Occipital lobe (tissue), 2 donors: Measurements from ENCODE around the gene MEGF8. TPM values are rescaled to one million over a fixed set of nuclear protein-coding genes. Genes with fewer than 3 reads are reported as not detected.

ENCODE experiments used
- DNase-seq: peaks from one replicate; lab custom pipeline; 2025; lab: John Stamatoyannopoulos, UW
- total RNA-seq: library from RNA; depleted of rRNA; stranded (reverse); fragments of >200 nt; gene quantifications from one replicate; pipeline ENCODE4 v1.2.3, GENCODE V29; 2014

MEGF8 gene
- total RNA-seq, 1 donor from 2014 or later = 43.7 TPM

DNA sequence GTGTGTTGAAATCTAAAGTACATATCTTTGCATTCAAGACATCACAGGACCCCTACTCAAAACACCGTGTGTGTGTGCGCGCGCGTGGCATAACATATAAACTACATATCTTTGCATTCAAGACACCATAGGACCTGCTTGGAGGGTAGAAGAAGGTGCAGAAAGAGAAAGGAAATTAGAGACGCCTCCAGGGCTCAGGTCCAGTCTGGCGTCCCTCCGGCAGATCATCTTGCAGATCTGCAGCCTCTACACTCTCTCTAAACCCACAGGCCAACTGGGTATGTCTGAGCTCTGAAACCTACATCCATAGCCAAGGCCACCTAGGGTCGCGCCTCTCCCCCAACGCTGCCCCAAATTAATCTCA is 22.4 kb upstream of the MEGF8 start:
- no peak for DNase-seq

DNA sequence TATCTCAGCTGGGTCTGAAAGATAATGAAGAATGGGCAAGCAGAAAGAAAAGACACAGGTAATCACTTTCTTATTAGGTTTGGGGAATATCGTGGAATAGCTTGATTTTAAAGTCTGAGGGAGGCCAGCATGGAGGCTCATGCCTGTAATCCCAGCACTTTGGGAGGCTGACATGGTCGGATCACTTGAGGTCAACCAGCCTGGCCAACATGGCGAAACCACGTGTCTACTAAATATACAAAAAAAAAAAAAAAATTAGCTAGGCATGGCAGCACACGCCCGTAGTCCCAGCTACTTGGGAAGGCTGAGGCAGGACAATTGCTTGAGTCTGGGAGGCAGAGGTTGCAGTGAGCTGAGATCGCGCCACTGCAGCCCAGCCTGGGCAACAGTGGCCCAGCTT is 21.6 kb upstream of the MEGF8 start:
- DNase-seq = no peak

DNA sequence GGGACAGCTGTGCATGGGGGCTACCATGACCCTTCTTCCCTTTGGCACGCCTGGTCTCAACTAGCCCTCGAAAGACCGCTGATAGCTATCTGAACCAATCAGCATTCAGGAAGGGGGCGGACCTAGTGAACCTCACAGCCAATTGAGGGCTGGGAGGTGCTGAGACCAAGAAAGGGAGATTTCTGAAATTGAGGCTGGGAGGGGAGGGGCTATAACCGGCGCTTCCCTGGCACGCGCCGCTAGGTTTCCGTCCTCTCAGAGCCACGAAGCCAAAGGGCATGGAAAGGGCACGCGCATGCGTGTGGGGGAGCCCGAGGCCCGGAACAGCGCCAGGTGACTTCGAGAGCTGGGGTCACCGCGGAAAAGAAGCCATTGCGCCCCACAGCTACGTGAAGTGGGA is 18.8 kb upstream of the MEGF8 start:
- no peak for DNase-seq

DNA sequence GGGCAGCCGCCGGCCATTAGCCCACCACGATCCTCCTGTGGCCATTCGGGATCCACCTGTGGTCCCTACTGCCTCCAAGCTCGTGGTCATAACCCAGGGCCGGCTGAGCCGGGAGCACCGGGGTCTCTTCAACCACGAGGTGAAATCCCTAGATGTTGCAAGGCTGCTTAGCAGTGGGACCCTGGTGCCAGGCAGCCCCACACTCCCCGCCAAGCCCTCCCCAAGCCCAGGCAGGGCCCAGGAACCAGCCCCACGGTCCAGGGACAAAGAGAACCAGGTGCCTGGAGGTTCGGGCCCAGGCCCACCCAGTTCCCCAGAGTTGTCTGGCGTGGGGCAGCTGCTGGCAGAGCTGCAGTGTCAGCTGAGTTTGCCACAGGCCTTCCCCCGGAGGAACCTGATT is 15.7 kb upstream of the MEGF8 start:
- no peak for DNase-seq

DNA sequence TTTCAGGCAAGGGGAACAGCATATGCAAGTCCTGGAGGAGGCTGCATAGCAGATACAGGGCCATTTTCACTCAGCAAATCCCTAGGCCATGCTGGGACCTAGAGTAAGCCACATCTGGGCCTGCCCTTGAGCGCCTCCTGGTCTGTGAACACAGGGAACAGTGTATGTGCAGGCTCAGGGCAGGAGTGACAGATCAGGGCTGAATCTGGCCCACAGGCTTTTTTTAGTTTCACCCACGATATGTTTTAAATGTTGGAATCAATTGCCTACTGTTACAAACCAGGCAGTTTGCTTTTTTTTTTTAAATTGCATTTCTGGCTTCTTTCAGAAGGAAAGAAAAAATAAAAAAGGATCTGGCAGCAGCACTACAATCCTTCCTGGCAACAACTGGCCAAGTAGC is 13.8 kb upstream of the MEGF8 start:
- DNase-seq = no peak

DNA sequence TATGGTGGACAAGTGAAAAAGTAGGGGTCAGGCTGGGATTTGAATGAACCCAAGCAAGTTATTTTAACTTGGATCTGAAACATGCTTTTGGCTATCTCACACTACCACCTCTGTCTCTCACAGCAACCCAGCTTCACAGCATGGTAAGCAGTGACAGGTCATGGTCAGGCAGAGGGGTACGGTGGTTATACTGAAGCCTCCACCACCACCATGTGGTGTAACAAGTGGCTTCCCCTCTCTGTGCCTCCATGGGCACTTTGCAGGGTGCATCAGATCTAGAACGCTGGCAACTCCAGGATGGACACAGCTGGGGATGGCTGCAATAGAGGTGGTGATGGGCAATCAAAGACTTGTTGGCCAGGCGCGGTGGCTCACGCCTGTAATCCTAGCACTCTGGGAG is 13.1 kb upstream of the MEGF8 start:
- no peak for DNase-seq

DNA sequence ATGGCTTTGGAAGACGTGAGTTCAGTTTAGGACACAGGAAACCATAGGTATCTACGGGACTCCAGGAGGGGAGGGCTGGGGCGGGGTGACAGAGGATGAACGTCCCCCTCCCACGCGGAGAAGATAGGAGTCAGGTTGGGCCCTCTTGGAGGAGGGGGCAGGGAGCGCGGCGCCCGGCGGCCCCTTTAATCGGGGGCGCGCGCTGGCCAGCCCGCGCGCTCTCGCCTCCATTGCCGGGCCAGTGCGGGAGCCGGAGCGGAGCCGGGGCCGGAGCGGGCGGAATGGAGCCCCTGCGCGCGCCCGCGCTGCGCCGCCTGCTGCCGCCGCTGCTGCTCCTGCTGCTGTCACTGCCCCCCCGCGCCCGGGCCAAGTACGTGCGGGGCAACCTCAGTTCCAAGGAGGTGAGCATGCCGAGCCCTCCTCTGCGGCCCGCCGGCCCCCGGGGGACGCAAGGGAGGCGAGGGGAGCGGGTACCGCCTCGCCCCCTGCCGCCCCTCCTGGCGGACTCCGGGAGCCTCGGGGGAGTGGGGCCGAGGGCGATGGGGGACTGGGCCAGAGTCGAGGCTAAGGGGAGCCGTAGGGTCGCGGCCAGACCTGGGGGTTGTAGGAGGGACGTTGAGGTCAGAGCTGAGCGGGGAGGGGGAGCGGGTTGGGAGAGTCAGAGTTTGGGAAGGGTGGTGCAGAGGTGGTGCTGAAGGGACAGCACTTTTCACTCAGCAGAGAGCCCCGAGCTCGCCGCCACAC is 12.2 kb upstream of the MEGF8 start, which contains the start of gene TMEM145:
Gene TMEM145 (plus strand): TSS at position 214 of the 744 bp plus-strand sequence. CDS start 68 bp downstream, at position 282.
- DNase-seq = peak; percentile 49

DNA sequence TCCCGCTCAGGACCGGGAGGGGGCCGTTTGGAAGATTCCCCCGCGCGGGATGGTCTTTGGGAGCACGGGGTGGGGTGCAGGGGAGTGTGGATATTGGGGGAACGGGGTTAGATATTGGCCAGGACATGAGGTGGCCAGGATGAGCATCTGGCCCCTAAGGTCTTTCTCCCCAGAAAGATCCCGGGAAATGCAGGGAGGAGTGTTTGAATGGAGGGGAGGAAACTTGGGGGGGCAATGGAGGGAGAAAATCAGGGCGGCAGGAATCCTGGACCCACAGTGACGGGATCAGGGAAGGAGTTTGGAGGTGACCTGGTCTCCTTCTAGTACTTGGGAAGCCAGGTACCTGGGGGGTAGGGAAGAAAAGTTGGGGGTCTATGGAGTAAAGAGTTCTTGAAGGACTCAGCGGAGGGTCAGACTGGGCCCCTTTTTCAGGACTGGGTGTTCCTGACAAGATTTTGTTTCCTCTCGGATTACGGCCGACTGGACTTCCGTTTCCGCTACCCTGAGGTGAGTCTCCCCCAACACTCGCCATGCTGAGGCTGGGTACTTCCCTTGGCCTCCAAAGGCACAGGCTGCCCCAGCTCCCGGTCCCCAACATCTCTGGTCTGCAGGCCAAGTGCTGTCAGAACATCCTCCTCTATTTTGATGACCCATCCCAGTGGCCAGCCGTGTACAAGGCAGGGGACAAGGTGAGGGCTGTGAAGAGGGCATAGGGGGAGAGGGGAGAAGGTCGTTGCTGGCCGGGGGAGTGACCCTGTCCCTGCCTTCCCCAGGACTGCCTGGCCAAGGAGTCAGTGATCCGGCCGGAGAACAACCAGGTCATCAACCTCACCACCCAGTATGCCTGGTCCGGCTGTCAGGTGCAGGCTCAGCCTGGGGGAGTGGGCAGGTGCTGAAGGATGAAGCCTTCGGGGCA is 11.3 kb upstream of the MEGF8 start:
- no peak for DNase-seq

DNA sequence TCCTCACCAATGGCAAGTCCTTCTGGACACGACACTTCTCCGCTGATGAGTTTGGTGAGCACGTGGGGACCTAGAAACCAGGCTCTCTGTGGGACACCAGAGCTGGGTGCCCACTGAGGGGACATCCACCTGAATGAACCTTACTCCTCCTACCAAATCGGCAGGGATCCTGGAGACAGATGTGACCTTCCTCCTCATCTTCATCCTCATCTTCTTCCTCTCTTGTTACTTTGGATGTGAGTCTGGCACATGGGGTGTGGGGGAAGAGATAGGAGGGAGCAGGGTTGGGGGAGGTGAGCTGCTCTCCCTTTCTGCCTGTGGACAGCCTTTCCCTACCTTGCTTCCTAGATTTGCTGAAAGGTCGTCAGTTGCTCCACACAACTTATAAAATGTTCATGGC is 10.4 kb upstream of the MEGF8 start:
- DNase-seq = no peak

DNA sequence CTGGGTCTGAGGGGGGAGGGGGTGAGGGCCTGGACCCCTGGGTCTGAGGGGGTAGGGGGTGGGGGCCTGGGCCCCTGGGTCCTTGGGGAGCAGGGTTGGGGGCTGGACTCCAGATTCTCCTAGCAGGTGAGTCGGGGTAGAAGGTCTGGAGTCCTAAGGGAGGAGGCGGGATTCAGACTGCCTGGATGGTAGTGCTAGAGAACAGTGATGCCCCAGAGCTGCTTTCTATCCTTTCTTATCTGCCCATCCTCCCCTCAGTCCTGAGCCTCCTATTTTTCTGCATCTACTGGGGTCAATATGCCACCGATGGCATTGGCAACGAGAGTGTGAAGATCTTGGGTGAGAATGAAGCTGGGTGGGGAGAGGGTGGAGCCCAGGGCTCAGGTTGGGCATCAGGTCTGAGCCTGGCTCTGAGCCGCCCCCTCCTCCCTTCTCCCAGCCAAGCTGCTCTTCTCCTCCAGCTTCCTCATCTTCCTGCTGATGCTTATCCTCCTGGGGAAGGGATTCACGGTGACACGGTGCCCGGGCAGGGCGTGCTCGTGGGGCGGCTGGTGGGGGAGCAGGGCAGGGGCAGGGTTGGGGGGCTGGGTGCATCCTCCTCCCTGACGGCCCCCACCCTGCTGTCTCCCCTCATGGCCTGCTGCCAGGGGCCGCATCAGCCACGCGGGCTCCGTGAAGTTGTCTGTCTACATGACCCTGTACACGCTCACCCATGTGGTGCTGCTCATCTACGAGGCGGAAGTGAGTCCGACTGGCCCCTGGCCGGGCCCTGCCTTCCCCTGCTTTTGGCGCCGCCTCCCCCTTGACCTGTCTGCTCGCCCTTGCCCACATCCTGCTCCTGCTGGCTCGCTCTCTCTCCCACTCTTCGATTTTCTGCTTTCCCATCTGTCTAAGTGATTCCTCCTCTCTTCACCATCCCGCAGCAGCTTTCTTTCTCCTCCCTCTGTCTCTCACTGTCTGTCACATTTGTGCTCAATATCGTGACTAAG is 8.9 kb upstream of the MEGF8 start:
- DNase-seq = no peak

DNA sequence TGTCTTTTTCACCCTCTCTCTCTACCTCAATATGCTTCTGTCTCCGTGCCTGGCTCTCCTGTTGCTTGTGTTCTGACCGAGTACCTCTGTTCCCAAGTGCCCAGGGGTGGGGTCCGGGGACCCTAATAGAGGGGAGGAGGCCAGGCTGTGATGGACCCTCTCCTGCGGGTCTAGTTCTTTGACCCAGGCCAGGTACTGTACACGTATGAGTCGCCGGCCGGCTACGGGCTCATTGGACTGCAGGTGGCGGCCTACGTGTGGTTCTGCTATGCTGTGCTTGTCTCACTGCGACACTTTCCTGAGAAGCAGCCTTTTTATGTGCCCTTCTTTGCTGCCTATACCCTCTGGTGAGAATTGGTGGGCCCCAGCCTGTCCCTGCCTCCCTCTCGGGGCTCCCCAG is 7.9 kb upstream of the MEGF8 start:
- DNase-seq = no peak

DNA sequence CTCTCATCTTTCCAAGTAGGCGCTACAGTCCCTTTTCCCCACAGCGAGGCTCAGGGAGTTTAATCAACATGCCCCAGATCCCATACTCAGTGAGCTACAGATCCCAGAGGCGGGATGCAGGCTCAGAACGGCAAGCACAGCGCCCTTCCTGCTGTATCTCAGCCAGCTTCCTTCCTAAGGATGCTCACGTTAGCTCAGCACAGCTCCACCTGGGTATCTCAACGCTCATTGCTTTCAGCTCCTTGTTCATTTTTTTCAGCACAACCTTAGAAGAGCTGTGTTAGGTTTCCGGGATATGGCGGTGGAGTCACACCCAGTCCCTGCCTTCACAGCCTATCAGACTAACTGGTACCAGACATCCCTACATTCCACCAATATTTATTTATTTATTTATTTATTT is 3.1 kb upstream of the MEGF8 start:
- DNase-seq = no peak

DNA sequence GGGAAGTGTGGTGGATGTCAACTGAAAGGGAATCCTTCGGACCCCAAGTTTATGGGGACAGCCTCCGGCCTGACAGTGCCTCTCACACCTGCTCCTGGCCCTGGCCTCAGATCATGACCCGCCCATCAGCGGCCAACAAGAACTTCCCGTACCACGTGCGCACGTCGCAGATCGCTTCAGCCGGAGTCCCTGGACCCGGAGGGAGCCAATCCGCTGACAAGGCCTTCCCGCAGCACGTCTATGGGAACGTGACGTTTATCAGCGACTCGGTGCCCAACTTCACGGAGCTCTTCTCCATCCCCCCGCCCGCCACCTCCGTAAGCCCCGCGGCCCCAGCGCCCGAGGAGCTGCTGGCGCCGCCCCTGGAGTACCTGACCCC is 2.0 kb upstream of the MEGF8 start:
- no peak for DNase-seq

DNA sequence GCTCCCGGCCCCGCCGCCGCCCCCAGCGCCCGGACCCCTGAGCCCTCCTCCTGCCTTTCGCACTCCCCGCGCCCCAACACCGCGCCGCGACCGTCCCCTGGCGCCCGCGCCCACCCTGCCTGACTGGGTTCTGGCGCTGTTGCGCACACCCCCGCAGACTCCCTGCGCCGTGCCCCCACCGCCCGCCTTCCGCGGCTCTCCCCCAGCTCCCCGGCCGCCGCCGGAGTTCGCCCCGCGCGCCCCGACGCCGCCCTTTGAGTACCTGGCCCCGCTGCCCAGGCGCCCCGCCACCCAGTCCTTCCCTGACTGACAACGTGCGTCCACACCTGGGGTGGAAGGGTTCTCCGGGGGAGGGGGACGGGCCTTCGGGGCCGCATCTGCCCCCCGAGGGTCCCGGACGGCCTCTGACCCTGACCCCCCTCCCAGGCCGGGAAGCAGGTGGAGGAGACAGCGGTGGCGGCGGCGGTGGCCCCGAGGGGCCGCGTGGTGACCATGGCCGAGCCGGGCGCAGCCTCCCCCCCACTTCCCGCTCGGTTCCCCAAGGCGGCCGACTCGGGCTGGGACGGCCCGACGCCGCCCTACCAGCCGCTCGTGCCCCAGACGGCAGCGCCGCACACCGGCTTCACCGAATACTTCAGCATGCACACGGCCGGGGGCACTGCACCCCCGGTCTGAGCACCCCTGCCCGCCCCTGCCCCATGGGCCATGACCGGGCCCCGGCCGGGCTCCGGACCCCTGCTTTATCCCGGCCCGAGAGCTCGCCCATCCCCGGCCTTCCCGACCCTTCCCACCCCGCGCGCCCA is 1.4 kb upstream of the MEGF8 start:
- no peak for DNase-seq

DNA sequence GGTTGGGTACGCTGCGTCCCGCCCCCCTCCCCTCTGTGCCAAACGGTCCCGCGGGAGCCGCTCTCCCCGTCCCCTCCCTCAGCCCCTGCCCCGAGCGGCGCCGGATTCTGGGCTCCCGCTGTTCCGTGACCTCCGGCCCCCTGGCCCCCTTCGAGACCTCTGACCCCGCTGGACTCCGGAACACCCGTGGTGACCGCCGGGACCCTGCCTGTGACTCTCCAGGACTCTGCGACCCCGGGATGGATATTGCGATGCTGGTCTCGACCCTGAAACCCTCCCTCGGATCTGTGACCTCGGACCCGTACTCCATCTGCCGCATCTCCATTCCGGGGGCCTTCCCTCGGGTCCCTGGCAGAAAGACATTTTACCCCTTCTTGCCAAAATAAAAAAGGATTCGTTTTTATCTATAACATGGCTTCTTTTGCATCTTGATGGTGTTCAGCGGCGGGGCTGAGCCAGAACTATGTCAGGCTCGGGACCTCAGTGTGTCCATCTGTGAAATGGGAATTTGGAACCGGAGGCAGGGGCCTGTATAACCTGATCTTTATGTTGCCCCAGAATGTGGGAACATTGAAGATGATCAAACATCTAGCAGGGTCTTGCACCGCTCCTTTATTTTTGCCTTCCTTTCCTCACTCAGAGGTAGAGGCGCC is 654 bp upstream of the MEGF8 start:
- DNase-seq = no peak

DNA sequence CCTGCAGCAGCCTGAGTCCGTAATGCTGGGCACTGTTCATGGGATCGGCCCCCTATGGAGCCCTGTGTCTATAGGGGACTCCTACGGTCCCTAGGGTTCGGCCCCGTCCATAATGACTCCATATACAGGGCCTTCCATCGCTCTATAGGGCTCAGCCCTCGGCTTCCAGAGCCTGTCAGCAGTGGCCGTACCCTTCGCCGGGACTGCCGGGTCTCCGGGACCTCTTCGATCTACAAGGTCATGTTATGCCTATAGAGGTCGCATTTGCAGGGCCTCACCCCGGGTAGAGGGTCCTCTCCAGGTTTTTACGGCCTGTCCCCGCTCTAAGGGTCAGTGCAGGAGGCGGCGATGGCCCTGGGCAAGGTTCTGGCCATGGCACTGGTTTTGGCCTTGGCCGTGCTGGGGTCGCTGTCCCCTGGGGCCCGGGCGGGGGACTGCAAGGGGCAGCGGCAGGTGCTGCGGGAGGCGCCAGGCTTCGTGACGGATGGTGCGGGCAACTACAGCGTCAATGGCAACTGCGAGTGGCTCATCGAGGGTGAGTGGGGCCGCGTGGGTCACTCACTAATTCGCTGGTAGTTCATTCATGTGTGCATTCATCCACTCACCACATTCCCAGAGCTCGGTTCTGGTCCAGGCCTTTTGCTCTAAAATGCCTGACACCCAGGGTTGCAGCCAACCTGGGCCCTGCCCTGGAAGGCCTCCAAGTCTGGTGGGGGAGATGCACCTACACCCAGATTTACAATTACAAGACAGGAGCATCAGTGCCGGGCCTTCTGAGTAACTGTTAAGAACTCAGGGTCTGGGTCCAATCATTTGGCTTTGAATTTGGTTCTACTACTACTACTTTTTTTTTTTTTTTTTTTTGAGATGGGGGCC is 699 bp downstream of the MEGF8 start:
- DNase-seq = no peak

DNA sequence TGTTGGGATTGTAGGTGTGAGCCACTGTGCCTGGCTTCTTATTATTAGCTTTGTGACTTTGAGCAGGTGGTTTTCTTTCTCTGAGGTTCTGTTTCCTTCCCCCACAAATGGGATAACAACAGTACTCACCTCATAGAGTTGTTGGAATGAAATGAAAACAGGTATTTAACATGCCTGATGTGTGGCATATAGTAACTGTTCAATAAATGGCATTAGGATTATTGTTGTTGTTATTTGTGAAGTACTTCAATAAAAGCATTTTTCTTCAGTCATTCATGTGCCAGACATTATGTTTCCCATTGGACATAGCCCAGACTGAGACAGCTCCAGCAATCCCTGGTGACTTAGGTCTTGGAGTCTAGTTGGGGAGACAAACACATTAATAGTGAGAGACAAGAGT is 1.5 kb downstream of the MEGF8 start:
- DNase-seq = no peak

DNA sequence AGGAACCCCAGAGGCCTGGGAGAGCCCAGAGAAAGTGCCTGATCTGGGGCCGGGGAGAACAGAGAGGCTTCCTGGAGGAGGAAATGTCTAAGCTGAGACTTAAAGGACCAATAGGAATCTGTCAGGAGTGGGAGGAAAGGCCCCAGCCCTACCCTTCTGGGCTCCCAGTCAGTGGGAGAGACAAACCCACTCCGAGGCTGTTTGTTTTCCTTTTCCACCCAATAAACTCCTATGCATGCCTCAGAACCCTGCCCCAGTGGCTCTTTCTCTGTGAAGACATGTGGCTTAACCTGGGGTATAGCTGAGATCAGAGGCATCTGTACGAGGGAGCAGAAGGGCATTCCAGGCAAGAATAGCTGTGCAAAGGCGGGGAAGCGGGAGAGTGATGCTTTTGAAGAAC is 1.9 kb downstream of the MEGF8 start:
- DNase-seq = no peak

DNA sequence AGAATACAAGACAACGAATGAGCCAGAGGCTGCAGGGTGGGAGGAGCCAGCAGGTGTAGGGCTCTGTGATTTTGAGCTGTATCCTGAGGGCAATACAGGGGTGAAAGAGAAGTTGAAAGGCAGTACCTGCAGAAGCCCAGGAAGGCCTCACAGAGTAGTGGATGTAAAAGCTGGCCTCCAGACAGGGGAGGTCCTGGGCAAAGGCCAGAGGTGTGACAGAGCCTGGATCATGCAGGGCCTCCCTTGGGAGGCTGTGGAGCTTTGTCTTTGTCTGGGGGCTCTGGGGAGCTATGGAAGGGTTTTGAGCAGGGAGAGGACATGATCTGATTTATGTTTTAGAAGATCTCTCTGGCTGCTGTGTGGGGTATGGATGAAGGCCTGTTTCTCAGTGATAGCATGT is 2.7 kb downstream of the MEGF8 start:
- DNase-seq = no peak
